Progenitor cell of endocrine pancreas (in vitro differentiated cells): ENCODE results near the gene HEG1. TPM values are rescaled to one million over a fixed set of nuclear protein-coding genes. Genes with fewer than 3 reads are reported as not detected.

Experiments used
- DNase-seq: peaks from one replicate; pipeline ENCODE4 v3.0.0; 2021; ENCODE audit warnings: low spot score; ENCODE audit not compliant: unreplicated experiment
- H3K27ac Mint-ChIP-seq: 2 replicates; pipeline ENCODE4 v1.8.0; 2021; ENCODE audit warnings: mild to moderate bottlenecking, moderate library complexity, mixed read lengths
- H3K27me3 Mint-ChIP-seq: 2 replicates; pipeline ENCODE4 v1.8.0; 2021; ENCODE audit warnings: mixed read lengths
- H3K36me3 Mint-ChIP-seq: 2 replicates; pipeline ENCODE4 v1.8.0; 2022; ENCODE audit warnings: mixed read lengths; ENCODE audit not compliant: insufficient read depth
- H3K4me1 Mint-ChIP-seq: 2 replicates; pipeline ENCODE4 v1.8.0; 2021; ENCODE audit warnings: low read depth, mixed read lengths
- H3K4me3 Mint-ChIP-seq: 2 replicates; pipeline ENCODE4 v1.8.0; 2021; ENCODE audit warnings: low read depth, mild to moderate bottlenecking, moderate library complexity, mixed read lengths
- H3K9me3 Mint-ChIP-seq: 2 replicates; pipeline ENCODE4 v1.8.0; 2021; ENCODE audit warnings: low read depth, mixed read lengths
- total RNA-seq: library from RNA; stranded (reverse); gene quantifications from 2 replicates; pipeline ENCODE4 v1.2.1, GENCODE V29; 2021
- TF ChIP-seq, protein P1 (sequence below): fragments of 200-600 bp; sonication (generic); IDR thresholded peaks from one replicate; pipeline ENCODE4 v1.5.0; 2021; ENCODE audit warnings: antibody characterized with exemption, mild to moderate bottlenecking; ENCODE audit not compliant: unreplicated experiment

The HEG1 gene
- total RNA-seq, 1 donor from 2014 or later: 4.1 TPM

DNA sequence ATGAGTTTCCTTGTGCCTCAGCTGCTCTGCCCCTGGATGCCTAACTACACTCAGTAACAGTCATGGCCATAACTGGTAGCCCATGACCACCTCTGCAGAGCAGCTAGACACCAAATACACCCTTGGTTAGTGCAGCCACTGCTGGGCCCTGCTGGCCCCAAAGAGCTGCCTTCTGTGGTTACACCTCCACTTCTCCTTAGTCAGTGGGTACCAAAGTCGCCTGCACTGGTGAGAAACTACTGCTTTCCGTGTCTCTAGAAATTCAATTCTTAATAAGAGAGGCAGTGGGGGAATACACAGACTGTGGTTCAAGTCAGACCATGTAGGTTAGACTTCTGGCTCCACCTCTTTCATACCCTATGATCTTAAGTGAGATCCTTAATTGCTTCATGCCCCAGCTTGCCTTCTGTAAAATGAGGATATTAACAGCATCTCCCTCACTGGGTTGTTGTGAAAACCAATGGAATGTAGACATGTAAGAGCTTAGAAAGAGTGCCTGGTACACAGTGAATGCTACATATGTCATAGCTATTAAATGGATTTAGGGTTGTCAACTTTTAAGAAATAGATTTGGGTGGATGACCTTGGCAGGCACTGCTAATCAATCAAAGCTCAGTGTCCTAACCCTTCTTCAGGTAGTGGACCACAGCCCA is 18.2 kb downstream of the HEG1 start:
- Mint-ChIP-seq H3K4me3 (no peak overlapping the region), H3K36me3 (peaks cover 2% of the 10 kb centered on the region), H3K9me3 (peaks cover 5% of the 10 kb centered on the region), H3K4me1 (peaks cover 5% of the 10 kb centered on the region), H3K27me3 (peaks cover 11% of the 10 kb centered on the region), H3K27ac (no peak overlapping the region)
- no peak for DNase-seq
- TF ChIP-seq, protein P1, sequence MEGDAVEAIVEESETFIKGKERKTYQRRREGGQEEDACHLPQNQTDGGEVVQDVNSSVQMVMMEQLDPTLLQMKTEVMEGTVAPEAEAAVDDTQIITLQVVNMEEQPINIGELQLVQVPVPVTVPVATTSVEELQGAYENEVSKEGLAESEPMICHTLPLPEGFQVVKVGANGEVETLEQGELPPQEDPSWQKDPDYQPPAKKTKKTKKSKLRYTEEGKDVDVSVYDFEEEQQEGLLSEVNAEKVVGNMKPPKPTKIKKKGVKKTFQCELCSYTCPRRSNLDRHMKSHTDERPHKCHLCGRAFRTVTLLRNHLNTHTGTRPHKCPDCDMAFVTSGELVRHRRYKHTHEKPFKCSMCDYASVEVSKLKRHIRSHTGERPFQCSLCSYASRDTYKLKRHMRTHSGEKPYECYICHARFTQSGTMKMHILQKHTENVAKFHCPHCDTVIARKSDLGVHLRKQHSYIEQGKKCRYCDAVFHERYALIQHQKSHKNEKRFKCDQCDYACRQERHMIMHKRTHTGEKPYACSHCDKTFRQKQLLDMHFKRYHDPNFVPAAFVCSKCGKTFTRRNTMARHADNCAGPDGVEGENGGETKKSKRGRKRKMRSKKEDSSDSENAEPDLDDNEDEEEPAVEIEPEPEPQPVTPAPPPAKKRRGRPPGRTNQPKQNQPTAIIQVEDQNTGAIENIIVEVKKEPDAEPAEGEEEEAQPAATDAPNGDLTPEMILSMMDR: no peak

DNA sequence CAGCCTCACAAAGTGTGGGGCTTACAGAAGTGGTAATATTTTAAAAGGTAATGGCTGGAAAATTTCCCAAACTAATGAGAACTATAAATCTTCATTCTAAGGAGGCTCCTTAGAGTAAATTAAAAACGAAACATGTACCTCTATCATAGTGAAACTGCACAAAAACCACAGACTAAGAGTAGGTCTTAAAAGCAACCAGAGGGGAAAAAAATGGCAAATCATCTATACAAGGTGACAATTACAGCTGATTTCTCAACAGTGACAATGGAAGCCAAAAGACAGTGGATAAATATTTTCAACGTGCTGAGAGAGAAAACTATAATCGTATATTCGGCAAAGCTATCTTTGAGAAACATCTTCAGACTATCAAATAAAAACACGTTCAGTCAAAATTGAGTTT is 20.6 kb downstream of the HEG1 start:
- Mint-ChIP-seq H3K4me3 (no peak overlapping the region), H3K27me3 (peaks cover 10% of the 10 kb centered on the region), H3K4me1 (peaks cover 5% of the 10 kb centered on the region), H3K9me3 (peaks cover 5% of the 10 kb centered on the region), H3K27ac (no peak overlapping the region), H3K36me3 (peaks cover 2% of the 10 kb centered on the region)
- no peak for DNase-seq
- TF ChIP-seq, protein P1: no peak

DNA sequence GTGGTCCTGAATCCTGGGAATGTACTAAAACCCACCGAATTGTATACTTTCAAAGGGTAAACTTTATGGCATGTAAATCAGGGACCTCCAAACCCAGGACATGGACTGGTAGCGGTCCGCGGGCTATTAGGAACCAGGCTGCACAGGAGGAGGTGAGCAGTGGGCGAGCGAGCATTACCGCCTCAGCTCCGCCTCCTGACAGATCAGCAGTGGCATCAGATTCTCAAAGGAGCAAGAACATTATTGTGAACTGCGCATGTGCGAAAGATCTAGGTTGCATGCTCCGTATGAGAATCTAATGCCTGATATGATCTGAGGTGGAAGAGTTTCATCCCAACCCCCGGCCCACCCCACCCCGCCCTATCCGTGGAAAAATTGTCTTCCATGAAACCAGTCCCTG is 22.2 kb downstream of the HEG1 start:
- TF ChIP-seq, protein P1: no peak
- DNase-seq: no peak
- Mint-ChIP-seq H3K36me3 (peaks cover 2% of the 10 kb centered on the region), H3K27ac (no peak overlapping the region), H3K4me1 (no peaks in the 10 kb centered on the region), H3K4me3 (no peak overlapping the region), H3K27me3 (no peaks in the 10 kb centered on the region), H3K9me3 (peaks cover 5% of the 10 kb centered on the region)

DNA sequence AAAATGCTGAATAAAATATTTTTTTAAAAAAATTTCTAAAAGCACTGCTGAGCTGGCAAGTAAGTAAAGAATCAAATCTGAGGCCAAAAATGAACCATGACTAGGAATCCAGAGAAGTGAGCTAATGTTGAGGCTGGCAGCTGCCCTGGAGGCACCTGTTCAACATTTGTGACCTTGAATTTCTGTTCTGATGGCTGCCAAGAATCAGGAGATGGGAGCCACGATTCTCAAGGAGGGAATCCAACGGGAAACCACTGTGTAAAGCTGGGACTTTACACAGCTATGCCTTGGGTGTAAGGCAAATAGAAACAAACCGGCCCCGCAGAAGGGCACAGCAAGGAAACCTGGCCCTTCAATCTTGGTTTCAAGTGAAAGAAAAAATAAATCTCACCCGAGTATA is 22.7 kb downstream of the HEG1 start:
- H3K4me1 Mint-ChIP-seq: no peaks in the 10 kb centered on the region
- no peaks in the 10 kb centered on the region for H3K27me3 Mint-ChIP-seq
- DNase-seq: no peak
- no peak overlapping the region for H3K27ac Mint-ChIP-seq
- TF ChIP-seq, protein P1: no peak
- peaks cover 2% of the 10 kb centered on the region for H3K36me3 Mint-ChIP-seq
- H3K4me3 Mint-ChIP-seq: no peak overlapping the region
- H3K9me3 Mint-ChIP-seq: peaks cover 5% of the 10 kb centered on the region

DNA sequence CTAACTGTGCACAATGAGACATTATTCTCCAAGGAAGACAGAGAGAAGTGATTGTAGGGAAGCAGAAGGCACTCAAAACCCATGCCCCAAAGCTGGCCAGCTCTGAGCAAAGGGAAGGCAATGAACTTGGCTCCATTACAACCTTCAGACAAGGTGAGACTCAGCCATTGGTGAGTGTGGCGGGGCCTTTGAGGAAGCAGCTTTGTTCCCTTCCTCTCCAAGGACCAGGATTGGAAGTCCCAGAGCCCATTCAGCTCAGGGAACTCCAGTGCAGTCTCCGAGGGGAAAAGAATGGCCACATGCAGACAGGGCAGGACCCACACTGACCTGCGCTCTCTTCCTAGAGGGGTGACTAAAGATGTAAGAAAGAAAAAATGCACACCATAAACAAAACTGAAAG is 23.1 kb downstream of the HEG1 start:
- DNase-seq: no peak
- Mint-ChIP-seq H3K9me3 (peaks cover 5% of the 10 kb centered on the region), H3K27ac (no peak overlapping the region), H3K36me3 (peaks cover 2% of the 10 kb centered on the region), H3K4me3 (no peak overlapping the region), H3K4me1 (no peaks in the 10 kb centered on the region), H3K27me3 (no peaks in the 10 kb centered on the region)
- TF ChIP-seq, protein P1: no peak
